GM12873 (cell line): ENCODE data around the gene BICD1.

ENCODE experiments used
- TF ChIP-seq, protein P1 (sequence below): IDR thresholded peaks from 2 replicates; pipeline ENCODE4 v1.5.1; 2012; ENCODE audit warnings: low read depth, mild to moderate bottlenecking, moderate library complexity, low read length, control low read depth; ENCODE audit not compliant: insufficient read depth; ENCODE audit errors: missing control alignments

BICD1 gene

DNA sequence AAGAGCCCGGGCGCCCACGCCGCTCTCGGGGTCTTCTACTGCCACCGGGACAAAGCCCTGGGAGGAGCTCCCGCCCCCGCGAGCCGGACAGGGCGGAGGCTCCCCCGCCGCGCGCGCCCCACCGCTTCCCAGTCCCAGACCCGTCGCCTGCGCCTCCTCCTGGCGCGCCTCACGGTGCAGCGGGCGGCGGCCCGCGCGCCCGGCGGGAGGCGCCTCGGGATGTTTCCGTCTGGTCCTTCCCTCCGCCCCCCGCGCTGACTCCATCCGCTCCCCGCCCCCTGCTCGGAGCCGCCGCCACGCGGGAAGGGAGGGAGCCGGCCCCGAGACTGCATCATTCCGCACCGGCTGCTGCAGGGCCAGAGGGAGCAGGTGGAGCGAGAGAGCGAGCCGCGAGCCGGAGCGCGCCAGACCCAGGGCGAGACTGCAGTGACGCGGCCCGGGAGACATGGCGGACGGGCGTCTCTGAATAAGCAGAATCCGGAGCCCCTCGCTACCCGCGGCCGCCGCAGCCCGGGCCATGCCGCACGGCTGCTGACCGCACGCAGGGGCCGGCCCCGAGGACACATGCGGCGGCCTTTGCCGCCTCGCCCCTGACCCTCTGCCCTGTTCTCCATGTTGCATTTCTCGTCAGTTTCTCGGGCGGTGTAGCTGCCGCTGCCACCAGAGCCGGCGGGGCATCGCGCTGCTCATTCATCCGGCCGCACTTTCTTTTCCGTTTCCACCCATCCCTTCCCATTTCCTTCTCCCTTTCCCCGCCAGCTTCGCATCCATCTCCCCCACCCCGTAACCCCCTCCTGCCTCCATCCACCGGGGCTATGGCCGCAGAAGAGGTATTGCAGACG is at the start of gene BICD1:
TSS of gene BICD1 (plus strand) at position 331 of the 842 bp plus-strand sequence. CDS start at position 816, 485 bp downstream.
- TF ChIP-seq, protein P1, sequence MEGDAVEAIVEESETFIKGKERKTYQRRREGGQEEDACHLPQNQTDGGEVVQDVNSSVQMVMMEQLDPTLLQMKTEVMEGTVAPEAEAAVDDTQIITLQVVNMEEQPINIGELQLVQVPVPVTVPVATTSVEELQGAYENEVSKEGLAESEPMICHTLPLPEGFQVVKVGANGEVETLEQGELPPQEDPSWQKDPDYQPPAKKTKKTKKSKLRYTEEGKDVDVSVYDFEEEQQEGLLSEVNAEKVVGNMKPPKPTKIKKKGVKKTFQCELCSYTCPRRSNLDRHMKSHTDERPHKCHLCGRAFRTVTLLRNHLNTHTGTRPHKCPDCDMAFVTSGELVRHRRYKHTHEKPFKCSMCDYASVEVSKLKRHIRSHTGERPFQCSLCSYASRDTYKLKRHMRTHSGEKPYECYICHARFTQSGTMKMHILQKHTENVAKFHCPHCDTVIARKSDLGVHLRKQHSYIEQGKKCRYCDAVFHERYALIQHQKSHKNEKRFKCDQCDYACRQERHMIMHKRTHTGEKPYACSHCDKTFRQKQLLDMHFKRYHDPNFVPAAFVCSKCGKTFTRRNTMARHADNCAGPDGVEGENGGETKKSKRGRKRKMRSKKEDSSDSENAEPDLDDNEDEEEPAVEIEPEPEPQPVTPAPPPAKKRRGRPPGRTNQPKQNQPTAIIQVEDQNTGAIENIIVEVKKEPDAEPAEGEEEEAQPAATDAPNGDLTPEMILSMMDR: peak; percentile 31

DNA sequence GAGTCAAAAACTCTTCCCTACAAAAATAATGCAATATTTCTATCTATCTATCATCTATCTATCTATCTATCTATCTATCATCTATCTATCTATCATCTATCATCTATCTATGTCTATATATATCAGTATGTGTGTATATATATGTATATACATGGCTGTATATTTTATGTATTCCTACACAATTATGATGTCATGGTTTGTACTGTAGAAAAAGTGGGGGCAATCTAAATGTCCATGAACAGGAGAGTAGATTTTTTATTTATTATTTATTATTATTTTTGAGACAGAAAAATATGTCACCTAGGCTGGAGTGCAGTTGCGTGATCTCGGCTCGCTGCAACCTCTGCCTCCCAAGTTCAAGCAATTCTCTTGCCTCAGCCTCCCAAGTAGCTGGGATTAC is 45.6 kb upstream of the BICD1 start:
- TF ChIP-seq, protein P1: no peak

DNA sequence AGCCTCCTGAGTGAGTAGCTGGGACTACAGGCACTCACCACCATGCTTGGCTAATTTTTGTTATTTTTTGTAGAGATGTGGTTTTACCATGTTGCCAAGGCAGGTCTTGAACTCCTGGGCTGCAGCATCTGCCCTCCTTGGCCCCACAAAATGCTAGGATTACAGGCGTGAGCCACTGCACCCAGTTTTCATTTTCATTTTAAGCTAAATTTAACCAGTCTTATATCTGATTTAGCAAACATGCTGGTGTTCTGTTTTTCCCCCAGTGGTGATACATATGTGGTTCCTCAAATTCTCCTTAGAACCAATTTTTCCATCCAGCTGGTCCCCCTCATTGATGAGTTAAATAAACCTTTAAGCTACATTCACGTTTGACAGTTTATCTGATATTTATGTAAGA is 43.8 kb upstream of the BICD1 start:
- TF ChIP-seq, protein P1: peak; percentile 11

DNA sequence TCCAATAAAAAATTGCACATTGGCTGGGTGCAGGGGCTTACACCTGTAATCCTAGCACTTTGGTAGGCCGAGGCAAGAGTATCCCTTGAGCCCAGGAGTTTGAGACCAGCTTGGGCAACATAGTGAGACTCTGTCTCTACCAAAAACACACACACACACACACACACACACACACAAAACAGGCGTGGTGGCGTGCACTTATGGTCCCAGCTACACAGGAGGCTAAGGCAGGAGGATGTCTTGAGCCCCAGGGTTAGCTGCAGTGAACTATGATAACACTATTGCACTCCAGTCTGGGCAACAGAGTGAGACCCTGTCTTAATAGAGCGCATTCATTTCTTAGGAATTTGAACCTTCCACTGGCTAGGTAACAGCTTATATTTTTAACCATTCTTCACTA is 42.9 kb upstream of the BICD1 start:
- TF ChIP-seq, protein P1: no peak

DNA sequence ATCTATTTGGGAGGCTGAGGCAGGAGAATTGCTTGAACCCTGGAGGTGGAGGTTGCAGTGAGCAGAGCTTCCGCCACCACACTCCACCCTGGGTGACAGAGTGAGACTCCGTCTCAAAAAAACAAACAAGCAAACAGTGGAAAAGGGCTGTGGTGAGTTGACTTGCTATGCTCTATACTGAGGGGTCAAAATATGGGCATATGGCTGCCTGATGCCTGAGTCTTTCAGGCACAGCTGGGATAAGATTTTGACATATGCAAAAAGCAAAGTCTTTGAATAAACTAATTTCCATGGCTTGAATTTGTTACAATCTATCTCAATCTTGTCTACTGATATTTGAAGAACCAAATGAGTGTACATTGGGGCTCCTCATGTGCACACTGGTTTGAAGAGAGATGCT is 40.4 kb upstream of the BICD1 start:
- TF ChIP-seq, protein P1: no peak

DNA sequence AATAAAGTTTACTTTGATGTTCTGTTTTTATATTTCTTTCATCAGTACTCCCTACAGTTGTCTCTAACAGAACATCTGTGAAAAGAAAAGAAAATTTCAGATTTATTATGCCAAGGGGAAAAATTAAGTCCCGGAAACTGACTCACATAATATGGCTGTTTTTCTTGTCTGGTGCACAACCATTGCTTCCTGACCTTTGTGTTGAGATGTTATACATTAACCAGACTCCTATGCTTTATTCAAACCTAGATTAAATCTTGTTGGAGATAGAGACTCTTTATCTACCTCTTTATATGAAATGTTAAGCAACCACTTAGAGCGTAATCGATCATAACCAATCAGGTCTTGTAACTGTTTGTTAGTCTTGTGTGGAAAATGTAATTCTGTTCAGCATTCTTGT is 37.6 kb upstream of the BICD1 start:
- TF ChIP-seq, protein P1: no peak

DNA sequence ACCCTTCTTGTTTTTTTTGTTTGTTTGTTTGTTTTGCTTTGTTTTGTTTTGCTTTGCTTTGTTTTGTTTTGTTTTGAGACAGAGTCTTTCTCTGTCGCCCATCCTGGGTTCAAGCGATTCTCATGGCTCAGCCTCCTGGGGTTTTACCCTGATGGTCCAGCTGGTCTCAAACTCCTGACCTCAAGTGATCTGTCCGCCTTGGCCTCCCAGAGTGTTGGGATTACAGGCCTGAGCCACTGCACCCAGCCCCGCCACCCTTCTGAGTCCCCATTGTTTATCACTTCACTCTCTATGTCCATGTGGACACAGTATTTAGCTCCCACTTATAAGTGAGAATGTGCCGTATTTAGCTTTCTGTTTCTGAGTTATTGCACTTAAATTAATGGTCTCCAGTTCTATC is 36.9 kb upstream of the BICD1 start:
- TF ChIP-seq, protein P1: no peak
